Measurements from ENCODE around the gene CD300LD. TPM values are rescaled to one million over a fixed set of nuclear protein-coding genes. Genes with fewer than 3 reads are reported as not detected.

CD300LD gene
- total and polyA plus RNA-seq, 2 experiments from 2014 or later = not detected

- Mint-ChIP-seq H3K27me3 (ENCODE audit: insufficient read depth, low read depth, poor library complexity) (peaks cover 13% of the 10 kb centered on the region), H3K9me3 (no peaks in the 10 kb centered on the region)
Observed at GRCh38 chr17:74546586-74546985, 45.5 kb downstream of the CD300LD start.

GRCh38 chr17:74545843-74546230 lies 46.2 kb downstream of the CD300LD start, which contains the start of gene CD300C:
Gene CD300C (minus strand): TSS chr17:74546115. CDS start chr17:74545782, 333 bp downstream.
- no peak within 1 kb of the TSS for H3K27ac Mint-ChIP-seq
- H3F3A ChIP-seq (replicated peaks; ENCODE audit: low read depth) = no peaks in the 10 kb centered on the region
- H3K4me1 Mint-ChIP-seq = peaks cover 5% of the 10 kb centered on the region; the same call in 1 of the 3 replicates
- no peak within 1 kb of the TSS for H3K4me3 Mint-ChIP-seq
- H3K79me2 ChIP-seq (replicated peaks; ENCODE audit: insufficient read depth) = no peaks in the 10 kb centered on the region
- H3K4me1 ChIP-seq (ENCODE audit: insufficient read depth) = no peaks in the 10 kb centered on the region
- no peaks in the 10 kb centered on the region for H3K36me3 ChIP-seq (ENCODE audit: insufficient read depth)
- no peaks in the 10 kb centered on the region; the same call in 2 of the 3 replicates for H3K9me3 Mint-ChIP-seq
- no peak for DNase-seq (ENCODE audit: low spot score)
- no peak within 1 kb of the TSS for H3K4me3 ChIP-seq
- no peaks in the 10 kb centered on the region for H3K9me2 ChIP-seq (ENCODE audit: insufficient read depth)
- no peak within 1 kb of the TSS for H3K4me2 ChIP-seq
- H3K27me3 Mint-ChIP-seq (ENCODE audit: insufficient read depth, low read depth, poor library complexity) = peaks cover 10% of the 10 kb centered on the region
- H2AFZ ChIP-seq = no peak within 1 kb of the TSS
- H3K27ac ChIP-seq (ENCODE audit: low read depth) = no peak within 1 kb of the TSS
- no peaks in the 10 kb centered on the region for H3K27me3 ChIP-seq (ENCODE audit: insufficient read depth)
- no peaks in the 10 kb centered on the region for H3K36me3 Mint-ChIP-seq (ENCODE audit: low read depth)
- ATAC-seq = no peak
- H4K20me1 ChIP-seq (replicated peaks; ENCODE audit: insufficient read depth) = no peaks in the 10 kb centered on the region
- TF ChIP-seq ZNF114 (CRISPR knock-in tag; IDR thresholded peaks at IDR 0.05) (no peak), POLR2AphosphoS5 (IDR thresholded peaks at IDR 0.05; ENCODE audit: low read depth) (no peak), ZNF331 (CRISPR knock-in tag; IDR thresholded peaks at IDR 0.05; ENCODE audit: low read depth) (no peak), EZH2phosphoT487 (IDR thresholded peaks at IDR 0.05; ENCODE audit: unreplicated experiment) (no peak), REST (IDR thresholded peaks at IDR 0.05; ENCODE audit: unreplicated experiment) (no peak)

More at GRCh38 chr17:74546586-74546985, 45.5 kb downstream of the CD300LD start:
- Histone ChIP-seq H3K9me2 (ENCODE audit: insufficient read depth) (no peaks in the 10 kb centered on the region), H3K27me3 (ENCODE audit: insufficient read depth) (no peaks in the 10 kb centered on the region), H3K4me2 (no peak overlapping the region), H3K36me3 (ENCODE audit: insufficient read depth) (no peaks in the 10 kb centered on the region), H4K20me1 (replicated peaks; ENCODE audit: insufficient read depth) (no peaks in the 10 kb centered on the region), H3K4me3 (no peak overlapping the region), H3K27ac (ENCODE audit: low read depth) (no peak overlapping the region), H3K79me2 (replicated peaks; ENCODE audit: insufficient read depth) (no peaks in the 10 kb centered on the region), H2AFZ (no peak overlapping the region), H3K4me1 (ENCODE audit: insufficient read depth) (no peaks in the 10 kb centered on the region), H3F3A (replicated peaks; ENCODE audit: low read depth) (no peaks in the 10 kb centered on the region)
- DNase-seq (ENCODE audit: low spot score) (no peak), ATAC-seq (no peak)
- TF ChIP-seq NANOG (IDR thresholded peaks at IDR 0.05; ENCODE audit: borderline replicate concordance) (no peak), CTCF (conservative IDR thresholded peaks at IDR 0.05; ENCODE audit: low read depth in 2 of 2) (no peak)
- Mint-ChIP-seq H3K4me1 (peaks cover 5% of the 10 kb centered on the region; the same call in 1 of the 3 replicates), H3K4me3 (no peak overlapping the region), H3K27ac (no peak overlapping the region), H3K36me3 (ENCODE audit: low read depth) (no peaks in the 10 kb centered on the region)

Data from GM23338 (cell line).